HK-2 (cell line): ENCODE results near the gene NOL4L.
"Not testable (repeated sequence)": the region's sequence is repeated elsewhere in the genome, so short reads cannot be mapped to it uniquely, and the experiment has no call there.

ENCODE experiments used
- DNase-seq: peaks from one replicate; pipeline ENCODE4 v3.0.0-alpha.2; 2018; ENCODE audit not compliant: unreplicated experiment

The NOL4L gene

GRCh38 chr20:32470025-32470861 is 114.9 kb downstream of the NOL4L start:
- DNase-seq: peak; percentile 70

- DNase-seq: no peak
These were observed 116.3 kb downstream of the NOL4L start for GRCh38 chr20:32468860-32469259.

GRCh38 chr20:32468313-32468640 is 116.9 kb downstream of the NOL4L start:
- DNase-seq: no peak

GRCh38 chr20:32467506-32468312 is 117.4 kb downstream of the NOL4L start:
- DNase-seq: no peak

GRCh38 chr20:32466739-32467505 is 118.2 kb downstream of the NOL4L start:
- DNase-seq: no peak

GRCh38 chr20:32465901-32466675 is 119.0 kb downstream of the NOL4L start:
- DNase-seq: not testable (repeated sequence)

- DNase-seq: peak; percentile 96
These were observed 119.8 kb downstream of the NOL4L start for GRCh38 chr20:32465092-32465900.

GRCh38 chr20:32464401-32465091 is 120.6 kb downstream of the NOL4L start:
- no peak for DNase-seq

GRCh38 chr20:32463642-32464400 is 121.3 kb downstream of the NOL4L start:
- DNase-seq: no peak

- DNase-seq: no peak
These were observed 122.1 kb downstream of the NOL4L start for GRCh38 chr20:32462900-32463641.

- no peak for DNase-seq
These were observed 123.1 kb downstream of the NOL4L start for GRCh38 chr20:32461836-32462600.

GRCh38 chr20:32460683-32461320 is 124.3 kb downstream of the NOL4L start:
- no peak for DNase-seq

- no peak for DNase-seq
These were observed 124.9 kb downstream of the NOL4L start for GRCh38 chr20:32460231-32460630.

- DNase-seq: no peak
These were observed 126.3 kb downstream of the NOL4L start for GRCh38 chr20:32458837-32459220.

- no peak for DNase-seq
These were observed 126.9 kb downstream of the NOL4L start for GRCh38 chr20:32458061-32458836.

GRCh38 chr20:32457479-32457986 is 127.6 kb downstream of the NOL4L start:
- peak; percentile 92 for DNase-seq
